Immature natural killer cell (primary cell): ENCODE results near the gene SPG11. TPM values are rescaled to one million over a fixed set of nuclear protein-coding genes. Genes with fewer than 3 reads are reported as not detected.

Source experiments
- DNase-seq, 3 donors: peaks; one replicate each; pipeline ENCODE4 v3.0.0; 2022; ENCODE audit warnings: mixed read lengths in 1 of 3
- H3K27ac Mint-ChIP-seq, 6 donors: one replicate each; pipeline ENCODE4 v1.8.0; 2020; ENCODE audit warnings: mixed read lengths in 6 of 6, mild to moderate bottlenecking in 5 of 6, inconsistent platforms in 4 of 6, moderate library complexity in 3 of 6
- H3K27me3 Mint-ChIP-seq, 3 donors: one replicate each; pipeline ENCODE4 v1.8.0; 2020 to 2021; ENCODE audit warnings: low read depth in 3 of 3, mild to moderate bottlenecking in 3 of 3, mixed read lengths in 3 of 3, moderate library complexity in 3 of 3, inconsistent platforms in 1 of 3
- H3K36me3 Mint-ChIP-seq, 3 donors: one replicate each; pipeline ENCODE4 v1.8.0; 2020; ENCODE audit warnings: mixed read lengths in 3 of 3, inconsistent platforms in 2 of 3, mild to moderate bottlenecking in 2 of 3
- H3K4me1 Mint-ChIP-seq, 2 donors: one replicate each; pipeline ENCODE4 v1.8.0; 2020; ENCODE audit warnings: inconsistent platforms in 2 of 2, mild to moderate bottlenecking in 2 of 2, mixed read lengths in 2 of 2, moderate library complexity in 1 of 2
- H3K4me3 Mint-ChIP-seq, 5 donors: one replicate each; pipeline ENCODE4 v1.8.0; 2020; ENCODE audit warnings: mild to moderate bottlenecking in 5 of 5, mixed read lengths in 5 of 5, inconsistent platforms in 3 of 5, moderate library complexity in 3 of 5
- H3K9me3 Mint-ChIP-seq, 6 donors: one replicate each; pipeline ENCODE4 v1.8.0; 2020; ENCODE audit warnings: mild to moderate bottlenecking in 6 of 6, mixed read lengths in 6 of 6, inconsistent platforms in 4 of 6, moderate library complexity in 3 of 6
- polyA plus RNA-seq, 3 donors: library from polyadenylated mRNA; unstranded; fragments of 300-500 nt; fragmentation: Illumina TruSeq; gene quantifications; one replicate each; pipeline ENCODE4 v1.2.3, GENCODE V29; 2021

The SPG11 gene
- polyA plus RNA-seq, 3 donors from 2014 or later: 22.0 to 37.3 (median 26.1) TPM

DNA sequence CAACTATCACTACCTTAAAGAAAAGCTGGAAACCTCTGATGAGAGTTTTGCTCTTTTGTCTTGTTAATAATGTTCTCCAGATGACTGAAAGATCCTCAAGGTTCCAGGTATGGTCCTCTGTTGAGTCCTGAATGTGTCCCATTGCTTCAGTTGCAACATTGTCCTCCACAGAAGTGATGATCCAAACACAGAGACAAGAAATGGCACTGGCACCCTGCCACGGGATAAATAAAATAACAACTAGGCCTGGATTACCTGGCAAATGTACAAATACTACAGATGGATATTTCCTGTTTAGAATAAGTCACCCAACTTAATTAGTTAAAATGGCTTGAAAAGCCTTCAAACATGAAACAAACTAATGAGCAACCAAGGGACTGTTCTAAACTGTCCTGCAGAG is 68.2 kb downstream of the SPG11 start:
- Mint-ChIP-seq H3K4me1 (no peaks in the 10 kb centered on the region), H3K9me3 (no peaks in the 10 kb centered on the region), H3K27me3 (no peaks in the 10 kb centered on the region)

DNA sequence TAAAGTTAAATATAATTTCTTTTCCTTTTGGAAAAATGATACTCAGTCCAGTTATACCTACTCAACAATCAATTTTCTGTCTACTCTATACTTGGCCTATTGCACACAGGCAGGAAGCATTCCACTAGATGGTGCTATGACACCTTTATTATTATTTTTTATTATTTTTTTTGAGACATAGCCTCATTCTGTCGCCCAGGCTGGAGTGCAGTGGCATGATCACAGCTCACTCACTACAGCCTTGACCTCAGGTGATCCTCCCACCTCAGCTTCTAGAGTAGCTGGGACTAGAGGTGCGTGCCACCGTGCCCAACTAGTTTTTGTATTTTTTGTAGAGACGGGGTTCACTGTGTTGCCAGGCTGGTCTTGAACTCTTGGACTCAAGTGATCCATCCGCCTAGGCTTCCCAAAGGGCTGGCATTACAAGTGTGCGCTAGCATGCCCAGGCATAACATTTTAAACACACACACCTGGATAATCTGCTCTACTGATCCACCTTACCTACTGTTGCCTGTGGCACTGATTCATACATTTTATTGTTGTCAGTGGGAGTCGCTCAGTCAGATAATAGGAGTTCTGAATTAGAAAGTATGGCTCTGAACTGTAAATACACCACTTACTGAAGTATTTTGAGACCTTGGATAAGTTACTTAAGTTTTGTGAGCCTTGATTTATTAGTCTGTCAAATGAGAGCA is 70.3 kb downstream of the SPG11 start:
- Mint-ChIP-seq H3K36me3 (peaks cover 20 to 55% (median 26%) of the 10 kb centered on the region in 3 donors), H3K4me3 (no peak overlapping the region), H3K27me3 (no peaks in the 10 kb centered on the region), H3K4me1 (no peaks in the 10 kb centered on the region), H3K9me3 (no peaks in the 10 kb centered on the region), H3K27ac (peak overlapping the region in 2 of 6 donors; percentile 7 to 62)
- peak; percentile 22 to 54 (median 40) for DNase-seq

More for the DNA sequence above, 68.2 kb downstream of the SPG11 start:
- Mint-ChIP-seq H3K4me3 (no peak overlapping the region), H3K36me3 (peaks cover 20 to 51% (median 27%) of the 10 kb centered on the region in 3 donors), H3K27ac (peak overlapping the region in 4 of 6 donors; percentile 57 to 82 (median 71))
- DNase-seq: no peak

DNA sequence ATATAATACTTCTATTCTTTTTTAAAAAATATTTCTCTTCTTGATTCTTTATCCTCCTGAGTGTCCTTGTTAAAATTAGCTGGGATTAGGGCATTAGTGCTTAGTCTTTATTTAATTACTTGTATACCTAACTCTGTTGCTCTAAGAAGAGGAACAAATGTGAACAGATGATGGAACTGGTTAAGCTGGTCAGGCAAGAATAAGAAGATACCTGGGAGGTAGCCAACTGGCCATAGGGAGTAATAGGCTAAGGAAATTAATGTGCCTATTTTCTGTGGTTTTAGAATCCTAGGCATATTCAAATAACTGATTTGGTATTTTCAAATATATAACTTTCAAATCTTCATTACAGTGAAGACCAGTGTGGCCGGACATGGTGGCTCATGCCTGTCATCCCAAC is 72.1 kb downstream of the SPG11 start:
- Mint-ChIP-seq H3K27me3 (no peaks in the 10 kb centered on the region), H3K27ac (no peak overlapping the region), H3K4me1 (no peaks in the 10 kb centered on the region), H3K36me3 (peaks cover 18 to 49% (median 21%) of the 10 kb centered on the region in 3 donors), H3K4me3 (no peak overlapping the region), H3K9me3 (no peaks in the 10 kb centered on the region)
- DNase-seq: no peak

DNA sequence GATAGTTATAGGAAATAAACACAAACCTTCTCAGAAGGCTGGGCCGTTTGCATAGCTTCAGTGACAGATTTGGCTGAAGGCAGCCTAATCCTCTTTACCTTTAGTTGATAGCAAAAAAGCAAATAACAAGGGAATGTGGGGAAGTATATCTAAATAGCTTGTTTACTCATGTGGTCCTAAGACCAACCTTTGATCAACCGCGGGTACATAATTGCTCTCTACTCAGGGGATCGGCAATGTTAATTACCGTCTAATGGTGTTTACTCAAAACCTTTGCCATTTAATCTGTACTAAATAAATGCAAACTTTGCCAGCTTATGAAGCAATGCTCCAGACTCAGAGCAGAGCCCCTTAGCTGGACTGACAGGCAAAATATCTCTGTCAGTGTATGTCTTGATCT is 74.9 kb downstream of the SPG11 start:
- peaks cover 19 to 47% (median 20%) of the 10 kb centered on the region in 3 donors for H3K36me3 Mint-ChIP-seq
- peaks cover 0 to 6% of the 10 kb centered on the region in 2 donors for H3K4me1 Mint-ChIP-seq
- DNase-seq: no peak
- H3K4me3 Mint-ChIP-seq: no peak overlapping the region
- no peaks in the 10 kb centered on the region for H3K27me3 Mint-ChIP-seq
- H3K27ac Mint-ChIP-seq: peak overlapping the region in 2 of 6 donors; percentile 29 to 46
- H3K9me3 Mint-ChIP-seq: no peaks in the 10 kb centered on the region

DNA sequence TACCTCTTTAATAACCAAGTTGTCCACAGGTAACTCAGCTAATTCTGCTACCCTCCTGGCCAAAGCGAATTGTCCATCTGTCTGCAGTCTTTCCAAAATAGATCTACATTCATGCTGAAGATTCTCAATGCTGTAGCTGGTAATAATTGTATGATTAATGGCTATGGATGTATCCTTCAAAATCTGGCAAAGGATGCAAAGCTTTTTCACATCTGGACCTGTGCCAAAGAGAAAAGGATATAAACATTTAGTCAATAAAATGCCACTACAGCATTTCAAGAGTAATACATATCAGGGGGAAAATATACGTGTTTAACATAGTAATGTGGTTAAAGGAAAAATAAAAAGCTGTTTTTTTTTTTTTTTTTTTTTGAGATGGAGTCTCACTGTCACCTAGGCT is 77.8 kb downstream of the SPG11 start:
- DNase-seq: no peak
- Mint-ChIP-seq H3K27ac (peak overlapping the region in 3 of 6 donors; percentile 16 to 36 (median 26)), H3K9me3 (no peaks in the 10 kb centered on the region), H3K27me3 (no peaks in the 10 kb centered on the region), H3K4me1 (peaks cover 0 to 11% of the 10 kb centered on the region in 2 donors), H3K4me3 (no peak overlapping the region), H3K36me3 (peaks cover 18 to 49% (median 20%) of the 10 kb centered on the region in 3 donors)

DNA sequence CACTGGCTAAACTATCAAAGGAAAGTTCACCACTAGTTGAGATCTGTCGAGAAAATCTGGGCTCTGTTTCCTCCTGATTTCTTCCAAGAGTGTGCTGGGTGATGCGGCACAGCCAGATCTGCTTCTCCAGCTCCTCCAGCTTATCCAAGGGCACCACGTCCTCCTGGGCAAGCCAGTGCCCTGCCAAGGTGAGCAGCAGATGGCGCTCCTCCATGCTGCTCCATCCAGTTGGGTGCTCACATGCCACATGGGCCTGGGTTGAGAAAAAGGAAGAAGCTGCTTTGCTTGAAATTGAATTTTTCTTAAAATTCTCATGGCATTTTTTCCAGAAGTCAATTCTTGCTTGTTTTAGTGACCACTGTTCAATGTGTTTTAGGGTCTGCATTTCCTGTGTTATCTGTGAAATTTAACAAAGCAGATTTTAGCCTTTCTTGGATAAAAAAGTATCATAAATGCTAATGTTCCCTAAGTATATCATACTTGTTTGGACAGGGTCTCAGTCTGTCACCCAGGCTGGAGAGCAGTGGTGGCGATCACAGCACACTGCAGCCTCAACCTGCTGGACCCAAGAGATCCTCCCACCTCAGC is 79.2 kb downstream of the SPG11 start:
- no peak overlapping the region for H3K4me3 Mint-ChIP-seq
- H3K4me1 Mint-ChIP-seq: peaks cover 1 to 11% of the 10 kb centered on the region in 2 donors
- H3K27me3 Mint-ChIP-seq: no peaks in the 10 kb centered on the region
- peak in 2 of 3 donors; percentile 19 to 37 for DNase-seq
- H3K9me3 Mint-ChIP-seq: no peaks in the 10 kb centered on the region
- peaks cover 12 to 42% (median 15%) of the 10 kb centered on the region in 3 donors for H3K36me3 Mint-ChIP-seq
- H3K27ac Mint-ChIP-seq: peak overlapping the region in 2 of 6 donors; percentile 29 to 71

DNA sequence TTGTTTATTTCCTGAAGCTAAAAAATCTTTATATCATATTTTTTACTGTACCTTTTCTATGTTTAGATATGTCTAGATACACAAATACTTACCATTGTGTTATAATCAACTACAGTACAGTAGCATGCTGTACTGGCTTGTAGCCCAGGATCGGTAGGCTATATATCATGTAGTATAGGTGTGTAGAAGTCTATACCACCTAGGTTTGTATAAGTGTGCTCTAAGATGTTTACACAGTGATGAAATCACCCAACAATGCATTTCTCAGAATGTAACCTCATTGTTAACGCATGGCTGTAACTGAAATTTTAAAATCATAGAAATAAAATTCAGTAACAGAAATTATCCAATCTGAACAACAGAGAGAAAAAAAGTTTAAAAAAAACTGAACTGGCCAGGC is 83.4 kb downstream of the SPG11 start:
- Mint-ChIP-seq H3K9me3 (no peaks in the 10 kb centered on the region), H3K27ac (no peak overlapping the region), H3K36me3 (peaks cover 8 to 29% (median 13%) of the 10 kb centered on the region in 3 donors), H3K27me3 (peaks cover 0 to 4% (median 3%) of the 10 kb centered on the region in 3 donors), H3K4me1 (peaks cover 12 to 29% of the 10 kb centered on the region in 2 donors), H3K4me3 (no peak overlapping the region)
- no peak for DNase-seq

DNA sequence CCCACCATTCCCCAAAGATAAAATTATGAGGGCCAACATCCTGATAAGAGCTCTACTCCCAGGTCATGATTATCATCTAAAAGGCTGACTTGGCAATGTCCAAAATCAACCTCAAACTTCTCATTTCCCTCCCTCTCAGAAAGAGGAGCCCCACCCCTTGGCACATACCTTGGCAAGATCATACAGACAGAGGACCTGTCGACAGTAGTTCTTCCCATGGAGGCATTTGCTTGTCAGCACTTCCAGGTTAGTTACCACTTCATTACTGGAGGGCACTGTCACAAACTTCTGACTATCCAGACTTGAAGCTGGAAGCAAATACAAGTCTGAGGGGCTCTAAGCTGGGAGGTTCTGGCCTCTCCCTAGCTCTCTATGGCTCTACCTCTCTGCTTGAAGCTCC is 88.7 kb downstream of the SPG11 start:
- H3K36me3 Mint-ChIP-seq: peaks cover 4 to 20% (median 13%) of the 10 kb centered on the region in 3 donors
- H3K4me1 Mint-ChIP-seq: peaks cover 12 to 22% of the 10 kb centered on the region in 2 donors
- DNase-seq: no peak
- peak overlapping the region in 5 of 6 donors; percentile 22 to 79 (median 31) for H3K27ac Mint-ChIP-seq
- H3K9me3 Mint-ChIP-seq: no peaks in the 10 kb centered on the region
- peaks cover 0 to 4% (median 3%) of the 10 kb centered on the region in 3 donors for H3K27me3 Mint-ChIP-seq
- H3K4me3 Mint-ChIP-seq: no peak overlapping the region

DNA sequence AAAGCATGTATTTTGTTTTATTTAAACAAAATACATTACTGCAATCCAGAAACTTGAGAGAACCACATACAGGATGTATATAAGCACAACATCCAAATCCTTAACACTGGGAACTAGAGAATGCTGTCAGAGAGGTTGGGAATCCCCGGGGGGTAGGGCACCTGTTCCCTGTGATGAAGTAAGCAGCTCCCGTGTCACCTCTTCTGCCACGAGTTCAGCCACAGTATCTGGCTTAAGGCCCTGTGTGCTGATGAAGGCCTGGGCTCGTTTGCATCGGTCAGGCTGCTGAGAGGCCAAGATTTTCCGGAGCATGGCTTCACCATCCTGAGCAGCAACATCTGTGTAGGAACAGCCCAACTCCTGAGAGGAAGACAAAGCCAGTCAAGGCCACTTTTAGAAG is 90.1 kb downstream of the SPG11 start:
- peaks cover 5 to 15% of the 10 kb centered on the region in 2 donors for H3K4me1 Mint-ChIP-seq
- H3K27ac Mint-ChIP-seq: no peak overlapping the region
- no peaks in the 10 kb centered on the region for H3K9me3 Mint-ChIP-seq
- H3K27me3 Mint-ChIP-seq: peaks cover 0 to 2% (median under 1%) of the 10 kb centered on the region in 3 donors
- peaks cover 4 to 20% (median 11%) of the 10 kb centered on the region in 3 donors for H3K36me3 Mint-ChIP-seq
- H3K4me3 Mint-ChIP-seq: no peak overlapping the region
- no peak for DNase-seq

DNA sequence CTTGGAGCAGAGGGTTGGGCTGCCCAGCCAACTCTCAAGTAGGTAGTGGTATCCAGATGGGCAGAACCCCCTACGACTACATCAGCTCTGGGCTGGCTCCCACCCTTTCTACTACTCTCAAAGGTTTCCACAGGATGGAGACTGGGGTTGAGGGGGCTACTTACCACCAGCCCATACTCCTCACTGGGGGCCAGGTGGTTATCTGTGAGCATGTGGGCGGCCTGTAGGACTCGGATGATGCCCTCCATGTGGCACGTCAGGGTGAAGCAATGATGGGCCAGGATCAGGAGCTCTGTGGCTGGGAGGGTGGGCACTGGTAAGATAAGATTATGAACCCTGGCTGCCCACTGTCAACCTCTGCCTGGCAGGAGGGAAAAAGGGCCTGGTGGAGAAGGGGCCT is 93.1 kb downstream of the SPG11 start:
- Mint-ChIP-seq H3K36me3 (peaks cover 11 to 32% (median 16%) of the 10 kb centered on the region in 3 donors), H3K9me3 (no peaks in the 10 kb centered on the region), H3K27me3 (no peaks in the 10 kb centered on the region), H3K27ac (peak overlapping the region in 3 of 6 donors; percentile 40 to 66 (median 49)), H3K4me1 (peaks cover 0 to 7% of the 10 kb centered on the region in 2 donors), H3K4me3 (no peak overlapping the region)
- DNase-seq: no peak

DNA sequence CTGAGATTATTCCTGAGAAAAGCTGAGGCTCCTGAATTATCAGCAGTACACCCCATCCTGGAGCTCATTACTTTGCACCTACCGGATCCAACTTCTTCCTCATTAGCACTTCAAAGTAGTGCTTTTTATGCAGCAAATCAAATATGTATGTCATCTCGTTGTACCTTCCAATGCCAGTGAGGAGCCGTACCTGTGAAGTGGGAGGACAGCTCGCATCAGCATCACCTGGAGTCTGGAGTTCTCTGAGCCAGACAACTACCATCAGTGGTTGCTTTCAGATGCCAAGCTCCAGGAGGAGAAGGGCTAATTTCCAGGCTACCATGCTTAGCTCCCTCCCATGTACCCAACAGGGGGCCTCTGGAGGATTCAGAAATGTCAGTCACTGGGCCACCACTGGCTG is 94.1 kb downstream of the SPG11 start:
- no peaks in the 10 kb centered on the region for H3K4me1 Mint-ChIP-seq
- H3K27me3 Mint-ChIP-seq: peaks cover 0 to 2% (median 0%) of the 10 kb centered on the region in 3 donors
- H3K4me3 Mint-ChIP-seq: no peak overlapping the region
- no peak for DNase-seq
- no peaks in the 10 kb centered on the region for H3K9me3 Mint-ChIP-seq
- H3K27ac Mint-ChIP-seq: peak overlapping the region in 2 of 6 donors; percentile 13 to 14
- peaks cover 15 to 32% (median 16%) of the 10 kb centered on the region in 3 donors for H3K36me3 Mint-ChIP-seq

DNA sequence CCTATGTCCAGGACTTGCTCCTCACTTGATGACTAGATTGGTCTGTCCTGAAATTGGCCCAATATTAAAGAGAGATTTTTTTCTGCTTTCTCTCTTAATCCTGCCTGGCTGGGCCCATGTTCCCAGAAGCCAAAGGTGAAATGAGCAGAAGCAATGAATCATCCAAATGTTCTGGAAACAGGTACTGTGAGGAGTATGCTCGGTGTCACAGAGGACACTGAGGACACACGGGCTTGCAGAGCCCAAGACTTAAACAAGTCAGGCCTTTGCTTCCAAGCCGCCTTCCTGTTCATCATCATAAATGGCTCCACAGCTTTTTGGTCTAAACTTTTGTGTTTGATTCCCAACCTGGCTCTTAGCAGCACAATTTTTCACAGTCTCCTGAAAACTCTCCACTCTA is 95.1 kb downstream of the SPG11 start:
- Mint-ChIP-seq H3K4me1 (no peaks in the 10 kb centered on the region), H3K36me3 (peaks cover 16 to 33% (median 16%) of the 10 kb centered on the region in 3 donors), H3K27ac (peak overlapping the region in 3 of 6 donors; percentile 20 to 58 (median 34)), H3K4me3 (no peak overlapping the region), H3K9me3 (no peaks in the 10 kb centered on the region), H3K27me3 (peaks cover 0 to 2% (median 0%) of the 10 kb centered on the region in 3 donors)
- no peak for DNase-seq

DNA sequence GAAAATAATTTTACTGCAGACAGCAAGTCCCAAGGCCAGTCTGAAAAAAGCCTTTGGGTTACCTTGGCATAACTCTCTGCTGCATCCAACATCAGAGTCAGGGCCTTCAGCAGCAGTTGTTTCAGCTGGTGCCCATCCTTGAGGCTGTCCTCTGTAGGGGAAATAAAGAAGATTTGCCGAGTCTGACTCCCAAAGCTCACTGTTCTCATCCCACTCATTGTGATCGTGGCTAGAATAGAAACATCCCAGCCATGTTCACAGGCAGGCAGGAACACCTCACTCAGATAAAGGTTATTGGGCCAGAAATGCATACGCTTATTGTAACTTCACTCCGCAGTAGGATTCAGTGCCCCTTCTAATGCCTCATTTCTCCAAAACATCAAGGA is 97.3 kb downstream of the SPG11 start:
- Mint-ChIP-seq H3K36me3 (peaks cover 16 to 27% (median 19%) of the 10 kb centered on the region in 3 donors), H3K4me3 (no peak overlapping the region), H3K4me1 (no peaks in the 10 kb centered on the region), H3K9me3 (no peaks in the 10 kb centered on the region), H3K27ac (peak overlapping the region in 2 of 6 donors; percentile 19 to 46), H3K27me3 (peaks cover 0 to 2% (median 0%) of the 10 kb centered on the region in 3 donors)
- no peak for DNase-seq
